HG03439 (cell line): ENCODE data around the gene KCNJ15.

Experiments
- ATAC-seq: cut with Tn5 transposase; IDR thresholded peaks from one replicate; pipeline ENCODE4 v1.9.1; 2021; ENCODE audit warnings: mild to moderate bottlenecking, moderate library complexity; ENCODE audit not compliant: unreplicated experiment

Gene KCNJ15

GRCh38 chr21:38295997-38296764 lies 39.4 kb downstream of the KCNJ15 start:
- no peak for ATAC-seq

GRCh38 chr21:38297194-38297631 lies 40.4 kb downstream of the KCNJ15 start:
- ATAC-seq: no peak

- no peak for ATAC-seq
Observed at GRCh38 chr21:38297871-38298270, 41.1 kb downstream of the KCNJ15 start.

GRCh38 chr21:38298832-38299231 lies 42.0 kb downstream of the KCNJ15 start:
- no peak for ATAC-seq

GRCh38 chr21:38299671-38300070 lies 42.9 kb downstream of the KCNJ15 start:
- no peak for ATAC-seq

GRCh38 chr21:38300141-38300578 lies 43.4 kb downstream of the KCNJ15 start:
- no peak for ATAC-seq

GRCh38 chr21:38301321-38302214 lies 44.8 kb downstream of the KCNJ15 start:
- ATAC-seq: no peak

- no peak for ATAC-seq
Observed at GRCh38 chr21:38303300-38303699, 46.5 kb downstream of the KCNJ15 start.

- ATAC-seq: no peak
Observed at GRCh38 chr21:38306433-38307141, 49.8 kb downstream of the KCNJ15 start.

GRCh38 chr21:38307771-38308531 lies 51.2 kb downstream of the KCNJ15 start:
- no peak for ATAC-seq

- ATAC-seq: no peak
Observed at GRCh38 chr21:38308532-38309119, 51.8 kb downstream of the KCNJ15 start.

- ATAC-seq: no peak
Observed at GRCh38 chr21:38310646-38311485, 54.1 kb downstream of the KCNJ15 start.

- no peak for ATAC-seq
Observed at GRCh38 chr21:38311765-38312164, 55.0 kb downstream of the KCNJ15 start.

- ATAC-seq: no peak
Observed at GRCh38 chr21:38312822-38313221, 56.0 kb downstream of the KCNJ15 start.

GRCh38 chr21:38314558-38314957 lies 57.8 kb downstream of the KCNJ15 start:
- ATAC-seq: no peak

GRCh38 chr21:38315122-38315521 lies 58.3 kb downstream of the KCNJ15 start:
- ATAC-seq: no peak

GRCh38 chr21:38319781-38320180 lies 63.0 kb downstream of the KCNJ15 start:
- ATAC-seq: no peak

- no peak for ATAC-seq
Observed at GRCh38 chr21:38321568-38321967, 64.8 kb downstream of the KCNJ15 start.

- ATAC-seq: no peak
Observed at GRCh38 chr21:38322311-38322950, 65.6 kb downstream of the KCNJ15 start.
